SK-N-SH treated with all-trans-retinoic acid at 6 μM for 48 hours (cell line): Measurements from ENCODE around the gene POU2F3.

ENCODE experiments used
- ESRRG ChIP-seq: fragments of 250-450 bp; sonication (Bioruptor Pico); IDR thresholded peaks from 2 replicates; pipeline ENCODE4 v1.6.1; 2021; ENCODE audit warnings: mild to moderate bottlenecking
- ZFP3 ChIP-seq: fragments of 250-450 bp; sonication (Bioruptor Pico); IDR thresholded peaks from 2 replicates; pipeline ENCODE4 v1.5.0; 2020; ENCODE audit warnings: mild to moderate bottlenecking, moderate library complexity
- ZNF70 ChIP-seq: fragments of 450-650 bp; formaldehyde crosslinking; IDR thresholded peaks from 2 replicates; pipeline ENCODE4 v1.5.0; 2020; ENCODE audit warnings: mild to moderate bottlenecking, moderate library complexity
- TF ChIP-seq, protein P1 (sequence below): fragments of 250-450 bp; sonication (Bioruptor Pico); IDR thresholded peaks from 2 replicates; pipeline ENCODE4 v1.8.0; 2021; ENCODE audit warnings: low read depth, mild to moderate bottlenecking, moderate library complexity, borderline replicate concordance

DNA sequence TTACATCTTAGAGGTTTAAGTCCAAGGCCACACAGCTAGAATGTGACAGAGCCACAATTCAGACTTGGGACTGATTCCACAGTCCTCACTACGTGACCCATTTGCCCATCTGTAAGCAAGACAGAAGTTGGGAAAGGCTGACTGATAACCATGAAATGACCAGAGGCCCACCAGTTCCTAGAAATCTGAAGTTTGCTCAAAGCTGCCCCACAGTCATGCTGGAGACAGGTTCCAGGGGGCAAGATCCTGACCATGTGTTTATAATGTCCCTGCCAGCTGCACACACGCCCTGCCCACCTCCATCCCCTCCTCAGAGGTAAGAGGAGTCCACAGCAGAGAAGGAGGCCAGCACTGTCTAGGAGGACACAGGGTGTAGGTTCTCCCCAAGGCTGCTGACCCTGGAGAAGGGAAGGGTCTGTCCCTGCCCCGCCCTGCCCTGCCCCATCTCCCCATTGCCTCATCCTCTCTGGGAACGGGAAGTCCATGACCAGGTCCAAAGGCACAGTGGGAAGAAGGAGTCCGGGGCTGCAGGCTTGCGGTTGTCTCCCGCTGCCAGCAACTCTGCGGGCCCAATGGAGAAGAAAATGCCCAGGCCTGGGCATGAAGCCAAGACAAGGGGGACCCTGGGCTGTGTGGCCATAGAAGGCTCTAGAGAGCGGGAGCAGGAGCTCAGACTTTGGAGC, 41.0 kb upstream of the POU2F3 start:
- TF ChIP-seq, protein P1, sequence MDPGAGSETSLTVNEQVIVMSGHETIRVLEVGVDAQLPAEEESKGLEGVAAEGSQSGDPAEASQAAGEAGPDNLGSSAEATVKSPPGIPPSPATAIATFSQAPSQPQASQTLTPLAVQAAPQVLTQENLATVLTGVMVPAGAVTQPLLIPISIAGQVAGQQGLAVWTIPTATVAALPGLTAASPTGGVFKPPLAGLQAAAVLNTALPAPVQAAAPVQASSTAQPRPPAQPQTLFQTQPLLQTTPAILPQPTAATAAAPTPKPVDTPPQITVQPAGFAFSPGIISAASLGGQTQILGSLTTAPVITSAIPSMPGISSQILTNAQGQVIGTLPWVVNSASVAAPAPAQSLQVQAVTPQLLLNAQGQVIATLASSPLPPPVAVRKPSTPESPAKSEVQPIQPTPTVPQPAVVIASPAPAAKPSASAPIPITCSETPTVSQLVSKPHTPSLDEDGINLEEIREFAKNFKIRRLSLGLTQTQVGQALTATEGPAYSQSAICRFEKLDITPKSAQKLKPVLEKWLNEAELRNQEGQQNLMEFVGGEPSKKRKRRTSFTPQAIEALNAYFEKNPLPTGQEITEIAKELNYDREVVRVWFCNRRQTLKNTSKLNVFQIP (CRISPR knock-in tag): no peak
- TF ChIP-seq ZNF70 (CRISPR knock-in tag) (no peak), ZFP3 (CRISPR knock-in tag) (no peak), ESRRG (CRISPR knock-in tag) (no peak)
